ENCODE results near the gene ICOSLG.
"Not testable (repeated sequence)": the region's sequence is repeated elsewhere in the genome, so short reads cannot be mapped to it uniquely, and the experiment has no call there.

Gene ICOSLG

GRCh38 chr21:44240842-44241241 lies at the start of gene ICOSLG:
Gene ICOSLG, minus strand, starts transcription at chr21:44240943. Its CDS starts 126 bp downstream, at chr21:44240817.
- in situ Hi-C loops (cut with MboI; ENCODE audit: low sequenced_read_pairs) = not testable (repeated sequence)

GRCh38 chr21:44289381-44290010 lies 48.8 kb upstream of the ICOSLG start:
- in situ Hi-C loops (cut with MboI; ENCODE audit: low sequenced_read_pairs) = no loop called here

- in situ Hi-C loops (cut with MboI; ENCODE audit: low sequenced_read_pairs) = no loop called here
Measured at GRCh38 chr21:44288251-44289110, 47.7 kb upstream of the ICOSLG start.

GRCh38 chr21:44286716-44287632 lies 46.2 kb upstream of the ICOSLG start:
- in situ Hi-C loops (cut with MboI; ENCODE audit: low sequenced_read_pairs) = no loop called here

- in situ Hi-C loops (cut with MboI; ENCODE audit: low sequenced_read_pairs) = no loop called here
Measured at GRCh38 chr21:44286086-44286715, 45.5 kb upstream of the ICOSLG start.

GRCh38 chr21:44285138-44285992 lies 44.6 kb upstream of the ICOSLG start, which contains the start of gene AIRE:
Gene AIRE, plus strand, starts transcription at chr21:44285876. Its CDS starts 131 bp downstream, at chr21:44286007.
- in situ Hi-C loops (cut with MboI; ENCODE audit: low sequenced_read_pairs) = no loop called here

GRCh38 chr21:44283948-44284347 lies 43.2 kb upstream of the ICOSLG start:
- in situ Hi-C loops (cut with MboI; ENCODE audit: low sequenced_read_pairs) = no loop called here

- in situ Hi-C loops (cut with MboI; ENCODE audit: low sequenced_read_pairs) = not testable (repeated sequence)
Measured at GRCh38 chr21:44283211-44283785, 42.6 kb upstream of the ICOSLG start.

- in situ Hi-C loops (cut with MboI; ENCODE audit: low sequenced_read_pairs) = no loop called here
Measured at GRCh38 chr21:44282370-44282769, 41.6 kb upstream of the ICOSLG start.

GRCh38 chr21:44281801-44282200 lies 41.1 kb upstream of the ICOSLG start:
- in situ Hi-C loops (cut with MboI; ENCODE audit: low sequenced_read_pairs) = no loop called here

GRCh38 chr21:44279354-44280260 lies 38.9 kb upstream of the ICOSLG start:
- in situ Hi-C loops (cut with MboI; ENCODE audit: low sequenced_read_pairs) = no loop called here

- in situ Hi-C loops (cut with MboI; ENCODE audit: low sequenced_read_pairs) = no loop called here
Measured at GRCh38 chr21:44275041-44275440, 34.3 kb upstream of the ICOSLG start.

GRCh38 chr21:44273046-44273445 lies 32.3 kb upstream of the ICOSLG start:
- in situ Hi-C loops (cut with MboI; ENCODE audit: low sequenced_read_pairs) = no loop called here

- in situ Hi-C loops (cut with MboI; ENCODE audit: low sequenced_read_pairs) = no loop called here
Measured at GRCh38 chr21:44272284-44272858, 31.6 kb upstream of the ICOSLG start.

GRCh38 chr21:44271558-44272283 lies 31.0 kb upstream of the ICOSLG start:
- in situ Hi-C loops (cut with MboI; ENCODE audit: low sequenced_read_pairs) = no loop called here

- in situ Hi-C loops (cut with MboI; ENCODE audit: low sequenced_read_pairs) = no loop called here
Measured at GRCh38 chr21:44269090-44269489, 28.3 kb upstream of the ICOSLG start.

GRCh38 chr21:44267655-44268142 lies 27.0 kb upstream of the ICOSLG start:
- in situ Hi-C loops (cut with MboI; ENCODE audit: low sequenced_read_pairs) = no loop called here

Measured in HL-60/S4 treated with retinoic acid at 250 ng/mL for 4 days and 3 days (cell line).